Progenitor cell of endocrine pancreas (in vitro differentiated cells): ENCODE data around the gene RGR. TPM values are rescaled to one million over a fixed set of nuclear protein-coding genes. Genes with fewer than 3 reads are reported as not detected.

Experiments used
- DNase-seq: peaks from one replicate; pipeline ENCODE4 v3.0.0; 2021; ENCODE audit warnings: low spot score; ENCODE audit not compliant: unreplicated experiment
- H3K27ac Mint-ChIP-seq: 2 replicates; pipeline ENCODE4 v1.8.0; 2021; ENCODE audit warnings: mild to moderate bottlenecking, moderate library complexity, mixed read lengths
- H3K27me3 Mint-ChIP-seq: 2 replicates; pipeline ENCODE4 v1.8.0; 2021; ENCODE audit warnings: mixed read lengths
- H3K36me3 Mint-ChIP-seq: 2 replicates; pipeline ENCODE4 v1.8.0; 2022; ENCODE audit warnings: mixed read lengths; ENCODE audit not compliant: insufficient read depth
- H3K4me1 Mint-ChIP-seq: 2 replicates; pipeline ENCODE4 v1.8.0; 2021; ENCODE audit warnings: low read depth, mixed read lengths
- H3K4me3 Mint-ChIP-seq: 2 replicates; pipeline ENCODE4 v1.8.0; 2021; ENCODE audit warnings: low read depth, mild to moderate bottlenecking, moderate library complexity, mixed read lengths
- H3K9me3 Mint-ChIP-seq: 2 replicates; pipeline ENCODE4 v1.8.0; 2021; ENCODE audit warnings: low read depth, mixed read lengths
- CTCF ChIP-seq: fragments of 200-600 bp; sonication (generic); IDR thresholded peaks from one replicate; pipeline ENCODE4 v1.5.0; 2021; ENCODE audit warnings: antibody characterized with exemption, mild to moderate bottlenecking; ENCODE audit not compliant: unreplicated experiment
- total RNA-seq: library from RNA; stranded (reverse); gene quantifications from 2 replicates; pipeline ENCODE4 v1.2.1, GENCODE V29; 2021

The RGR gene
- total RNA-seq, 1 donor from 2014 or later, result not detected

- no peak overlapping the region for H3K27ac Mint-ChIP-seq
Observed at GRCh38 chr10:84308021-84308420, 63.2 kb downstream of the RGR start.

GRCh38 chr10:84308481-84309304 is 63.8 kb downstream of the RGR start:
- Mint-ChIP-seq H3K27ac (no peak overlapping the region), H3K4me1 (peaks cover 8% of the 10 kb centered on the region), H3K9me3 (no peaks in the 10 kb centered on the region), H3K36me3 (no peaks in the 10 kb centered on the region), H3K27me3 (no peaks in the 10 kb centered on the region), H3K4me3 (no peak overlapping the region)
- no peak for TF ChIP-seq CTCF
- no peak for DNase-seq

More at GRCh38 chr10:84308021-84308420, 63.2 kb downstream of the RGR start:
- H3K27me3 Mint-ChIP-seq, result no peaks in the 10 kb centered on the region
- no peak for DNase-seq
- H3K4me1 Mint-ChIP-seq, result peaks cover 8% of the 10 kb centered on the region
- no peaks in the 10 kb centered on the region for H3K9me3 Mint-ChIP-seq
- no peaks in the 10 kb centered on the region for H3K36me3 Mint-ChIP-seq
- TF ChIP-seq CTCF, result no peak
- no peak overlapping the region for H3K4me3 Mint-ChIP-seq

Other genes starting within 250 kb of the RGR start
- 99.4 and 105 TPM in 2 replicates for gene GHITM, start 105.5 kb upstream of the RGR start, total RNA-seq
- gene GPR15LG, start 71.3 kb upstream of the RGR start, total RNA-seq, result not detected in 2 replicates
- 0.31 and 0.96 TPM in 2 replicates for gene CDHR1, start 50.5 kb upstream of the RGR start, total RNA-seq
- not detected in 2 replicates for gene LRIT2, start 19.5 kb upstream of the RGR start, total RNA-seq
- gene LRIT1, start 3.5 kb upstream of the RGR start, total RNA-seq, result not detected in 2 replicates
- gene CCSER2, start 83.5 kb downstream of the RGR start, total RNA-seq, result 44.9 and 49.6 TPM in 2 replicates